IMR-90 (cell line): Measurements from ENCODE around the gene MEIS1. TPM values are rescaled to one million over a fixed set of nuclear protein-coding genes. Genes with fewer than 3 reads are reported as not detected.

Source experiments
- ATAC-seq: fragments of 200-7000 bp; cut with Tn5 transposase; 2 replicates; pipeline ENCODE4 v1.9.1; 2020; ENCODE audit warnings: low read depth, mild to moderate bottlenecking, moderate library complexity
- BruUV-seq: library from RNA; stranded (reverse); fragments of 400-500 nt; replicated peaks from 2 replicates; lab custom pipeline; 2021; lab: Mats Ljungman, UMichigan
- CTCF ChIA-PET: fragments of 300-600 bp; formaldehyde crosslinking; extraction: SDS; loops from one replicate; lab custom pipeline; 2021; ENCODE audit warnings: antibody characterized with exemption; lab: Yijun Ruan, JAX
- POLR2A ChIA-PET: fragments of 300-600 bp; sonication (Branson Sonifier 250); formaldehyde crosslinking; loops from one replicate; lab custom pipeline; 2022; ENCODE audit warnings: antibody characterized with exemption; ENCODE audit not compliant: unreplicated experiment; lab: Charles Lee
- DNase-seq: peaks from one replicate; pipeline ENCODE4 v3.0.0; 2013
- H2AFZ ChIP-seq: replicated peaks from 2 replicates; pipeline ENCODE3; 2013; ENCODE audit warnings: low read length, mild to moderate bottlenecking; ENCODE audit not compliant: poor library complexity
- H2AK5ac ChIP-seq: 2 replicates; pipeline ENCODE4 v1.6.1; 2013; ENCODE audit warnings: low read depth, low read length, inconsistent platforms
- H2AK9ac ChIP-seq: replicated peaks from 2 replicates; pipeline ENCODE3; 2013; ENCODE audit warnings: mild to moderate bottlenecking, low read depth, low read length, moderate library complexity; ENCODE audit not compliant: poor library complexity
- H2BK120ac ChIP-seq: 2 replicates; pipeline ENCODE4 v1.6.1; 2013; ENCODE audit warnings: low read depth, low read length, inconsistent platforms
- H2BK15ac ChIP-seq: 3 replicates; pipeline ENCODE4 v1.6.1; 2013; ENCODE audit warnings: low read depth, low read length, inconsistent platforms
- H2BK20ac ChIP-seq: 2 replicates; pipeline ENCODE4 v1.6.1; 2013; ENCODE audit warnings: low read depth, mild to moderate bottlenecking, inconsistent platforms, low read length, moderate library complexity
- H2BK5ac ChIP-seq: 2 replicates; pipeline ENCODE4 v1.6.1; 2013; ENCODE audit warnings: mild to moderate bottlenecking, low read depth, low read length, inconsistent platforms; ENCODE audit not compliant: poor library complexity, severe bottlenecking
- H3K14ac ChIP-seq: replicated peaks from 2 replicates; pipeline ENCODE4 v1.6.1; 2013; ENCODE audit warnings: low read depth, low read length, inconsistent platforms
- H3K18ac ChIP-seq: 2 replicates; pipeline ENCODE4 v1.6.1; 2013; ENCODE audit warnings: low read depth, low read length, control low read depth
- H3K23ac ChIP-seq: 2 replicates; pipeline ENCODE4 v1.6.1; 2013; ENCODE audit warnings: low read depth, low read length, inconsistent platforms
- H3K27ac ChIP-seq: 2 replicates; pipeline ENCODE4 v1.5.1; 2013; ENCODE audit warnings: mild to moderate bottlenecking, control low read depth, low read length; ENCODE audit not compliant: insufficient read depth
- H3K27me3 ChIP-seq: 2 replicates; pipeline ENCODE4 v1.6.1; 2013; ENCODE audit warnings: low read length; ENCODE audit not compliant: control insufficient read depth, insufficient read depth
- H3K36me3 ChIP-seq: 2 replicates; pipeline ENCODE4 v1.6.1; 2013; ENCODE audit warnings: low read length, mixed read lengths; ENCODE audit not compliant: control insufficient read depth, insufficient read depth
- H3K4ac ChIP-seq: 2 replicates; pipeline ENCODE4 v1.6.1; 2013; ENCODE audit warnings: low read depth, low read length, inconsistent platforms
- H3K4me1 ChIP-seq: 2 replicates; pipeline ENCODE4 v1.6.1; 2013; ENCODE audit warnings: low read length, mixed read lengths; ENCODE audit not compliant: control insufficient read depth, insufficient read depth
- H3K4me2 ChIP-seq: 2 replicates; pipeline ENCODE4 v1.6.1; 2013; ENCODE audit warnings: low read depth, mild to moderate bottlenecking, control low read depth, low read length, moderate library complexity
- H3K4me3 ChIP-seq: 2 replicates; pipeline ENCODE4 v1.5.1; 2013; ENCODE audit warnings: low read depth, mild to moderate bottlenecking, control low read depth, low read length, moderate library complexity; ENCODE audit not compliant: insufficient read depth
- H3K56ac ChIP-seq: 2 replicates; pipeline ENCODE4 v1.6.1; 2013; ENCODE audit warnings: low read length, inconsistent platforms; ENCODE audit not compliant: insufficient read depth; ENCODE audit errors: extremely low read depth
- H3K79me1 ChIP-seq, 2 experiments: 2 replicates each; pipeline ENCODE4 v1.6.1; 2013; ENCODE audit warnings: low read length in 2 of 2, inconsistent platforms in 1 of 2, low read depth in 1 of 2
- H3K9ac ChIP-seq: 2 replicates; pipeline ENCODE4 v1.6.1; 2013; ENCODE audit warnings: low read depth, low read length, control low read depth
- H3K9me1 ChIP-seq: 2 replicates; pipeline ENCODE4 v1.6.1; 2013; ENCODE audit warnings: low read length, inconsistent platforms; ENCODE audit not compliant: insufficient read depth
- H3K9me3 ChIP-seq: 2 replicates; pipeline ENCODE4 v1.6.1; 2013; ENCODE audit warnings: low read length; ENCODE audit not compliant: control insufficient read depth, insufficient read depth
- H4K20me1 ChIP-seq: 2 replicates; pipeline ENCODE4 v1.6.1; 2013; ENCODE audit warnings: low read length, inconsistent platforms; ENCODE audit not compliant: insufficient read depth
- H4K5ac ChIP-seq: 2 replicates; pipeline ENCODE4 v1.6.1; 2013; ENCODE audit warnings: mild to moderate bottlenecking, low read depth, low read length, control low read depth
- H4K8ac ChIP-seq, 2 experiments: 2 replicates each; pipeline ENCODE4 v1.6.1; 2013; ENCODE audit warnings: low read depth in 2 of 2, low read length in 2 of 2, control low read depth in 1 of 2, inconsistent platforms in 1 of 2
- H4K91ac ChIP-seq: 2 replicates; pipeline ENCODE4 v1.6.1; 2013; ENCODE audit warnings: low read depth, low read length, inconsistent platforms; ENCODE audit not compliant: insufficient read depth
- BHLHE40 ChIP-seq: fragments of 150-350 bp; IDR thresholded peaks from 2 replicates; pipeline ENCODE4 v1.6.1; 2016; ENCODE audit warnings: mild to moderate bottlenecking, low read depth, low read length
- ELK1 ChIP-seq: fragments of 150-350 bp; IDR thresholded peaks from 2 replicates; pipeline ENCODE4 v1.6.1; 2016; ENCODE audit warnings: low read depth, mild to moderate bottlenecking, low read length, moderate library complexity, borderline replicate concordance
- FOS ChIP-seq: fragments of 150-350 bp; IDR thresholded peaks from 2 replicates; pipeline ENCODE4 v1.6.1; 2016; ENCODE audit warnings: low read depth, low read length
- NFE2L2 ChIP-seq: fragments of 150-350 bp; IDR thresholded peaks from 2 replicates; pipeline ENCODE4 v1.6.1; 2016; ENCODE audit warnings: low read depth, mild to moderate bottlenecking, low read length
- WGBS, 2 experiments: methylation state at CpG; one replicate each; pipeline versions ENCODE4 v1.1.5 to v1.1.7; 2013; ENCODE audit warnings: missing lambda C conversion rate in 2 of 2; ENCODE audit not compliant: insufficient read length in 1 of 2; ENCODE audit errors: extremely low coverage in 2 of 2; 5-methylcytosine and 5-hydroxymethylcytosine counted together
- dilution Hi-C: fragments of 300-500 bp; cut with HindIII; formaldehyde crosslinking; loops from one replicate; pipeline ENCODE4 v1.14.3; 2018; ENCODE audit warnings: low sequenced_read_pairs; ENCODE audit not compliant: unreplicated experiment
- in situ Hi-C: fragments of 300-500 bp; cut with MboI; formaldehyde crosslinking; loops from 3 replicates; pipeline ENCODE4 v1.14.3; 2019; ENCODE audit warnings: low sequenced_read_pairs, inconsistent platforms, mixed read lengths
- intact Hi-C: fragments of 100-400 bp; cut with micrococcal nuclease; formaldehyde crosslinking; loops from 2 replicates; pipeline ENCODE4 v1.10.0; 2022
- polyA plus RNA-seq, 3 experiments: library from polyadenylated mRNA; depleted of rRNA; stranded (reverse); fragments of >200 nt; gene quantifications; 2 replicates each; pipeline ENCODE4 v1.2.3, GENCODE V29; 2012; ENCODE audit warnings: low replicate concordance in 1 of 3
- total RNA-seq: library from RNA; depleted of rRNA; stranded (reverse); fragments of >200 nt; gene quantifications from 2 replicates; pipeline ENCODE4 v1.2.3, GENCODE V29; 2012

The MEIS1 gene
- total and polyA plus RNA-seq, 2 of the 4 experiments (the other 2 are of a cell fraction), result 54.4 to 157 TPM

- no peak overlapping the region for H2BK5ac ChIP-seq
Measured at GRCh38 chr2:66515743-66516142, 80.8 kb downstream of the MEIS1 start.

More at GRCh38 chr2:66515743-66516142, 80.8 kb downstream of the MEIS1 start:
- Histone ChIP-seq H3K23ac (no peak overlapping the region), H3K4me3 (no peak overlapping the region), H2BK15ac (no peak overlapping the region), H4K8ac (no peak overlapping the region), H3K79me1 (peaks cover 27 to 61% of the 10 kb centered on the region in 2 experiments), H3K4me2 (no peak overlapping the region), H3K56ac (no peak overlapping the region), H3K4ac (no peak overlapping the region), H4K91ac (no peak overlapping the region), H3K27me3 (no peaks in the 10 kb centered on the region), H2AK5ac (no peak overlapping the region), H4K5ac (no peak overlapping the region), H3K14ac (no peak overlapping the region), H3K36me3 (peaks cover 33% of the 10 kb centered on the region), H2BK120ac (no peak overlapping the region), H3K4me1 (peaks cover 7% of the 10 kb centered on the region), H3K9me1 (peaks cover 14% of the 10 kb centered on the region), H2BK20ac (no peak overlapping the region), H2AK9ac (no peak overlapping the region), H3K9me3 (no peaks in the 10 kb centered on the region), H4K20me1 (peaks cover 65% of the 10 kb centered on the region), H3K9ac (no peak overlapping the region), H3K27ac (no peak overlapping the region), H3K18ac (no peak overlapping the region), H2AFZ (no peak overlapping the region)
- in situ Hi-C loops (no loop called here), dilution Hi-C loops (no loop called here), intact Hi-C loops (no loop called here)
- no CpG with 5 or more reads among the region's 2 CpGs for WGBS, 2 experiments
- CTCF ChIA-PET, result interaction anchor here (0.8 kb wide), 1 partner anchor 18 kb away, joined by 3 read pairs; no protein-coding TSS in a partner anchor
- no TSS peak for BruUV-seq
- DNase-seq, result peak; percentile 90
- peak; percentile 69 for ATAC-seq
- POLR2A ChIA-PET, result no interaction called here
- TF ChIP-seq NFE2L2 (no peak), FOS (peak; percentile 62), ELK1 (no peak), BHLHE40 (peak; percentile 87)
